ENCODE results near the gene SEMA3C. TPM values are rescaled to one million over a fixed set of nuclear protein-coding genes. Genes with fewer than 3 reads are reported as not detected.

The SEMA3C gene
- total and polyA plus RNA-seq, 2 donors (not counting 3 experiments of a cell fraction or from before 2014, with no cell fraction given) = 0.01 to 0.09 TPM

DNA sequence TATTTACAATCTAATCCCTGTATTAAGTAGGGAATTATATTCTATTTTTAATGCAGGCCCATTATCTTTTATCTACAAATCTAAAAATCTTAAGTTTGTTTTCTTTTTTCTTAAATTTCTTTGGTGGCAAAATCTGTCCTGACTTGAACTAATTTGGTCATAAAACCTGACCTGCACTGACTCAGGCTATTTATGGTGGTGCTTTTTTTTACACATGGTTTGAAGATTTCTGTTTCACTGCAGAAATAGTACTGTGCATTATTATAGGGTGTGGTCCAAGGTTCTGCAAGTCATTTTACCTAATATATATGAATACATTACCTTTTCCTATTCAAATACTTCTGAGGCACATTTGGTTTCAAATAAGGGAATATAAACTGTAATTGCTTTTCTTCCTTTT, 143.4 kb downstream of the SEMA3C start:
- Histone ChIP-seq H2AFZ (ENCODE audit: low read depth, low read length) (no peak overlapping the region), H3K9me1 (replicated peaks; ENCODE audit: control insufficient read depth, extremely low read depth, insufficient read depth, low read length) (no peaks in the 10 kb centered on the region), H3K4me2 (ENCODE audit: insufficient read depth, low read length) (no peak overlapping the region), H3K4me3 (replicated peaks in 1 of 3; ENCODE audit: insufficient read depth in 1 of 3, low read depth in 1 of 3, low read length in 3 of 3) (no peak overlapping the region), H3K79me2 (ENCODE audit: control insufficient read depth, insufficient read depth, low read length) (no peaks in the 10 kb centered on the region), H3K27me3 (ENCODE audit: control insufficient read depth in 2 of 2, insufficient read depth in 2 of 2, low read length in 2 of 2) (no peaks in the 10 kb centered on the region), H3K4me1 (ENCODE audit: control insufficient read depth, extremely low read depth, insufficient read depth, low read length) (no peaks in the 10 kb centered on the region), H3K27ac (ENCODE audit: insufficient read depth, low read depth, low read length) (no peak overlapping the region), H4K20me1 (replicated peaks; ENCODE audit: control insufficient read depth, extremely low read depth, insufficient read depth, low read length) (no peaks in the 10 kb centered on the region), H3K9me3 (replicated peaks; ENCODE audit: control insufficient read depth, insufficient read depth, low read length) (no peaks in the 10 kb centered on the region), H3K9ac (replicated peaks; ENCODE audit: extremely low read depth, insufficient read depth, low read length) (no peak overlapping the region), H3K36me3 (ENCODE audit: control insufficient read depth in 2 of 2, extremely low read depth in 1 of 2, insufficient read depth in 2 of 2, low read length in 2 of 2) (no peaks in the 10 kb centered on the region)
- no TSS peak for BruUV-seq (replicated peaks)
- CTCF ChIA-PET = no interaction called here
- TF ChIP-seq, protein P1, sequence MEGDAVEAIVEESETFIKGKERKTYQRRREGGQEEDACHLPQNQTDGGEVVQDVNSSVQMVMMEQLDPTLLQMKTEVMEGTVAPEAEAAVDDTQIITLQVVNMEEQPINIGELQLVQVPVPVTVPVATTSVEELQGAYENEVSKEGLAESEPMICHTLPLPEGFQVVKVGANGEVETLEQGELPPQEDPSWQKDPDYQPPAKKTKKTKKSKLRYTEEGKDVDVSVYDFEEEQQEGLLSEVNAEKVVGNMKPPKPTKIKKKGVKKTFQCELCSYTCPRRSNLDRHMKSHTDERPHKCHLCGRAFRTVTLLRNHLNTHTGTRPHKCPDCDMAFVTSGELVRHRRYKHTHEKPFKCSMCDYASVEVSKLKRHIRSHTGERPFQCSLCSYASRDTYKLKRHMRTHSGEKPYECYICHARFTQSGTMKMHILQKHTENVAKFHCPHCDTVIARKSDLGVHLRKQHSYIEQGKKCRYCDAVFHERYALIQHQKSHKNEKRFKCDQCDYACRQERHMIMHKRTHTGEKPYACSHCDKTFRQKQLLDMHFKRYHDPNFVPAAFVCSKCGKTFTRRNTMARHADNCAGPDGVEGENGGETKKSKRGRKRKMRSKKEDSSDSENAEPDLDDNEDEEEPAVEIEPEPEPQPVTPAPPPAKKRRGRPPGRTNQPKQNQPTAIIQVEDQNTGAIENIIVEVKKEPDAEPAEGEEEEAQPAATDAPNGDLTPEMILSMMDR (IDR thresholded peaks at IDR 0.05; ENCODE audit: extremely low read depth in 1 of 2, insufficient read depth in 1 of 2, low read depth in 1 of 2, low read length in 2 of 2) = no peak
- TF ChIP-seq EZH2 (IDR thresholded peaks at IDR 0.05; ENCODE audit: borderline replicate concordance, low read depth, low read length, severe bottlenecking) (no peak), POLR2A (IDR thresholded peaks at IDR 0.05; ENCODE audit: low read depth, low read length) (no peak), MYC (IDR thresholded peaks at IDR 0.05; ENCODE audit: low read depth, low read length) (no peak), GATA2 (IDR thresholded peaks at IDR 0.05; ENCODE audit: insufficient read depth, insufficient read length, low read depth, low read length) (no peak), MAX (IDR thresholded peaks at IDR 0.05; ENCODE audit: insufficient read depth, insufficient read length) (no peak), POLR2AphosphoS5 (IDR thresholded peaks at IDR 0.05; ENCODE audit: insufficient read depth, low read depth, low read length) (no peak), FOS (IDR thresholded peaks at IDR 0.05; ENCODE audit: borderline replicate concordance, insufficient read depth, low read length) (no peak), JUN (IDR thresholded peaks at IDR 0.05; ENCODE audit: borderline replicate concordance, insufficient read depth, insufficient read length, low read depth) (no peak)
- POLR2A ChIA-PET = no interaction called here
- dilution Hi-C loops (cut with MboI; ENCODE audit: extremely low pct_ligation_motif_present, low sequenced_read_pairs) (no loop called here), intact Hi-C loops (cut with micrococcal nuclease) (no loop called here)
- DNase-seq (ENCODE audit: low read depth, low spot score) = no peak
- no peak for FAIRE-seq
